GM12875 (cell line): ENCODE data around the gene MAGI2.

Source experiments
- H3K4me3 ChIP-seq: one replicate; pipeline ENCODE4 v1.5.1; 2011; ENCODE audit warnings: low read depth, low read length, control low read depth
- TF ChIP-seq, protein P1 (sequence below): IDR thresholded peaks from 2 replicates; pipeline ENCODE4 v1.5.1; 2011; ENCODE audit warnings: low read depth, mild to moderate bottlenecking, control low read depth, inconsistent platforms, low read length, moderate library complexity, borderline replicate concordance; ENCODE audit not compliant: insufficient read depth

The MAGI2 gene

DNA sequence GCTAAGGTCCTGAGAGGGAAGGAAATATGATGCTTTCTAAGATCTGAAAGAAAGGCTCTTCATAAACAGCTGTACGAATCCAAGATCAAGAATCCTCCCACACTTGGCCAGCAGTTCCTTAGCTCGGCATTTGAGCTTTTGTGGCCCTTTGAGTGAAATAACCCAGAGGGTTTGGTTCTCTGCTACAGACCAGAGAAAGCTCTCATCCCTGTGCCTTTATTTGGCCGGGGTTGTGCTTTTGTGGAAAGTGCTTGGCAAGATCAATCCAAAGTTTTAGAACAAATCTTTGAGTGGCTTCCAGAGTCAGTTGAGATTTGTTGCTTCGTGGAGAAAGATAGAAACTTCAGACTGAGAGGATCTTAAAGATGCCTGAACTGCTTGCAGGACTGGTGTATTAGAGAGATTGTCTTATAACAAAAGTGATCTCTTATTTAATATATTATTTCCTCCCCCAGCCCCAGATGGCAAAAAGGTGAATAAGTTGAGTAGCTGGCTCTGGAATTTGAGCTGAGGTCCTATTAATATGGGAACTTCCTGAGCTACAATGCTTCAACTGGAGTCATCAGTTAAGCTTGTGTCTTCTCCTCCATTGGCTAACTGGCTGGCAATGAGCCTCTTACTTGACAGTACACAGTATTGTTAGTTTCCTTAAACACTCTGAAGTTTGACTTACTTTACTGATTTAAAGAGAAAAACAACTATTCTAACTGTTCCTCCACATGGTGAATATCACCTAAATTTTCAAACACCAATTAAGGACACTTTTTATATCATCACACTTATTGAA, 687.3 kb downstream of the MAGI2 start:
- TF ChIP-seq, protein P1, sequence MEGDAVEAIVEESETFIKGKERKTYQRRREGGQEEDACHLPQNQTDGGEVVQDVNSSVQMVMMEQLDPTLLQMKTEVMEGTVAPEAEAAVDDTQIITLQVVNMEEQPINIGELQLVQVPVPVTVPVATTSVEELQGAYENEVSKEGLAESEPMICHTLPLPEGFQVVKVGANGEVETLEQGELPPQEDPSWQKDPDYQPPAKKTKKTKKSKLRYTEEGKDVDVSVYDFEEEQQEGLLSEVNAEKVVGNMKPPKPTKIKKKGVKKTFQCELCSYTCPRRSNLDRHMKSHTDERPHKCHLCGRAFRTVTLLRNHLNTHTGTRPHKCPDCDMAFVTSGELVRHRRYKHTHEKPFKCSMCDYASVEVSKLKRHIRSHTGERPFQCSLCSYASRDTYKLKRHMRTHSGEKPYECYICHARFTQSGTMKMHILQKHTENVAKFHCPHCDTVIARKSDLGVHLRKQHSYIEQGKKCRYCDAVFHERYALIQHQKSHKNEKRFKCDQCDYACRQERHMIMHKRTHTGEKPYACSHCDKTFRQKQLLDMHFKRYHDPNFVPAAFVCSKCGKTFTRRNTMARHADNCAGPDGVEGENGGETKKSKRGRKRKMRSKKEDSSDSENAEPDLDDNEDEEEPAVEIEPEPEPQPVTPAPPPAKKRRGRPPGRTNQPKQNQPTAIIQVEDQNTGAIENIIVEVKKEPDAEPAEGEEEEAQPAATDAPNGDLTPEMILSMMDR, result no peak
- no peak overlapping the region for H3K4me3 ChIP-seq

- TF ChIP-seq, protein P1, result no peak
- H3K4me3 ChIP-seq, result no peak overlapping the region
Measured at GRCh38 chr7:78764571-78764970, 688.9 kb downstream of the MAGI2 start.

DNA sequence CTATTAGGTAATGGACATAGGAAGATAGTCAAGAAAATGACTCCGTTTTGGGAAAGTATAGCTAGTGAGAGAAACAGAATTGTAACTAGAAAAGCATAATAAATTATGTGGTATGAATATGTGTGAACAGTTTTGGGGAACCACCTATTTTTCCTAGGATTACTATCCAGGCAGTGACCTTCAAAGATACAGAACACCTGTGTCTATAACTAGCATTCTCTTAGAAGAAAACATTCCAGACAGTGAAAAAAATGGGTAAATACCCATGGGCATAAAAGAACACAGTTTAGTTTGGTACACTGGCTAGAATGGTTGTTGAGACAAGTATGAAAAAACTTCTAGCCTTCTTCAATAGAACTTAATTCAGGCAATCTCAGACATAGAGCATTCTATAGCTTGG, 690.8 kb downstream of the MAGI2 start:
- H3K4me3 ChIP-seq, result no peak overlapping the region
- TF ChIP-seq, protein P1, result no peak

- TF ChIP-seq, protein P1, result no peak
- no peak overlapping the region for H3K4me3 ChIP-seq
Measured at GRCh38 chr7:78760620-78761355, 692.7 kb downstream of the MAGI2 start.

DNA sequence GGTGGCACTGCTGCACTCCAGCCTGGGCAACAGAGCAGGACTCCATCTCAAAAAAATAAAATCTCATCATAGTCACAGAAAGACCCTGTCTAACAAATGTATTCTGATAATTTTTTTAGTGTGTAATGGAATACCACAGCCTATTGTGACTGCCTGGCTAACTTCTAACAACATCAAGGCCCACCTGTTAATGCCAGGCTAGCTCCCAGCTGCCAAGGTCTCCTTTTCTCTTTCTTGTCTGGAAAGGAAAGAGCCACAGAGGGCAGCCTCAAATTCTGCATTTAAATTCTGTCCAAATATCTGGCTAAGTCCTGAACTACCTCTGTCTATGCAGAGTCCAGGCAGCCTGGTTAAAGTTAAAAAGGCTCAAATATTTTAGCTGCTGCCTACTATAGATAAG, 700.9 kb downstream of the MAGI2 start:
- TF ChIP-seq, protein P1, result no peak

GRCh38 chr7:78751253-78751652, 702.2 kb downstream of the MAGI2 start:
- TF ChIP-seq, protein P1, result no peak
- H3K4me3 ChIP-seq, result no peak overlapping the region

More for the DNA sequence above, 700.9 kb downstream of the MAGI2 start:
- no peak overlapping the region for H3K4me3 ChIP-seq

- H3K4me3 ChIP-seq, result no peak overlapping the region
- TF ChIP-seq, protein P1, result no peak
Measured at GRCh38 chr7:78749052-78749746, 704.3 kb downstream of the MAGI2 start.
